SW480 (cell line): ENCODE data around the gene SYNPO.

Experiments used
- DNase-seq: peaks from one replicate; pipeline ENCODE4 v3.0.0-alpha.2; 2016; ENCODE audit warnings: low spot score

Gene SYNPO, protein sequence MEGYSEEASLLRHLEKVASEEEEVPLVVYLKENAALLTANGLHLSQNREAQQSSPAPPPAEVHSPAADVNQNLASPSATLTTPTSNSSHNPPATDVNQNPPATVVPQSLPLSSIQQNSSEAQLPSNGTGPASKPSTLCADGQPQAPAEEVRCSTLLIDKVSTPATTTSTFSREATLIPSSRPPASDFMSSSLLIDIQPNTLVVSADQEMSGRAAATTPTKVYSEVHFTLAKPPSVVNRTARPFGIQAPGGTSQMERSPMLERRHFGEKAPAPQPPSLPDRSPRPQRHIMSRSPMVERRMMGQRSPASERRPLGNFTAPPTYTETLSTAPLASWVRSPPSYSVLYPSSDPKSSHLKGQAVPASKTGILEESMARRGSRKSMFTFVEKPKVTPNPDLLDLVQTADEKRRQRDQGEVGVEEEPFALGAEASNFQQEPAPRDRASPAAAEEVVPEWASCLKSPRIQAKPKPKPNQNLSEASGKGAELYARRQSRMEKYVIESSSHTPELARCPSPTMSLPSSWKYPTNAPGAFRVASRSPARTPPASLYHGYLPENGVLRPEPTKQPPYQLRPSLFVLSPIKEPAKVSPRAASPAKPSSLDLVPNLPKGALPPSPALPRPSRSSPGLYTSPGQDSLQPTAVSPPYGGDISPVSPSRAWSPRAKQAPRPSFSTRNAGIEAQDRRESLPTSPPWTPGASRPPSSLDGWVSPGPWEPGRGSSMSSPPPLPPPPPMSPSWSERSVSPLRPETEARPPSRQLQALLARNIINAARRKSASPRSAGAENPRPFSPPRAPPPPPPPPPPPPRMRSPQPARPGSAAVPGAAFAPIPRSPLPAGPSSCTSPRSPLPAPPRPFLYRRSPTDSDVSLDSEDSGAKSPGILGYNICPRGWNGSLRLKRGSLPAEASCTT

DNA sequence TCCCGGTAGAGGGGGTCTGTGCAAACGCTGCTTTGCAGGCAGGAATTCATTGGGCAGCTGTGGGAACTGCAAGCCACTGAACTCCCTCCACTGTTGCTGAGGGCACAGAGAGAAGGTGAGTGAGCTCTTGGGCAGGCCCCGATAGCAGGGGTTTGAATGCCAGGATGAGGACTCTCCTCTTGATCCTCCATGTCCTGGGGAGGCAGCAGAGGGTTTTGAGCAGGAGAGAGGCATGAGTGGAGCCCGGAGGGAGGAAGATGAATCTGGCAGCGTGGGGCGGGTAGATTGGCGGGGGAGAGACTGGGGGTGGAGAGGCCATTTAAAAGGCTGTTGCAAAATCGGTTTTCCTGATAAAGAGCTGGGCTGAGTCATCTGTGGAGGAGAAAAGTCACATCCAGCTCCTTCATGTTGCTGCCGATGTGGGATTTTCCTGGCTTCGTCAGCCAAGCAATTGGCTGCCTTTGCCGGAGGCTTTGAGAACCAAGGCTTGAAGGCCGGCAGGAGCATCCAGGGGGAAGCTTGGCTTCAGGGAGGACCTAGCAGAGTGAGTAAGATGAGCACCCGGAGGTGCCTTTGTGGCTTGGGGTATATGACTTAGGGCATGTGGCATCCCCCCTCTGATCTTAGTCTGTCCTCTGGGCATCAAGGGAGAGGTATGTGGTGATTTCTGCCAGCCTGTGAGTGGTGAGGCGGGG is at the start of gene SYNPO:
Gene SYNPO (plus strand): TSS at position 350 of the 695 bp plus-strand sequence. CDS start 7,616 bp downstream, outside the sequence.
- DNase-seq: peak; percentile 61

DNA sequence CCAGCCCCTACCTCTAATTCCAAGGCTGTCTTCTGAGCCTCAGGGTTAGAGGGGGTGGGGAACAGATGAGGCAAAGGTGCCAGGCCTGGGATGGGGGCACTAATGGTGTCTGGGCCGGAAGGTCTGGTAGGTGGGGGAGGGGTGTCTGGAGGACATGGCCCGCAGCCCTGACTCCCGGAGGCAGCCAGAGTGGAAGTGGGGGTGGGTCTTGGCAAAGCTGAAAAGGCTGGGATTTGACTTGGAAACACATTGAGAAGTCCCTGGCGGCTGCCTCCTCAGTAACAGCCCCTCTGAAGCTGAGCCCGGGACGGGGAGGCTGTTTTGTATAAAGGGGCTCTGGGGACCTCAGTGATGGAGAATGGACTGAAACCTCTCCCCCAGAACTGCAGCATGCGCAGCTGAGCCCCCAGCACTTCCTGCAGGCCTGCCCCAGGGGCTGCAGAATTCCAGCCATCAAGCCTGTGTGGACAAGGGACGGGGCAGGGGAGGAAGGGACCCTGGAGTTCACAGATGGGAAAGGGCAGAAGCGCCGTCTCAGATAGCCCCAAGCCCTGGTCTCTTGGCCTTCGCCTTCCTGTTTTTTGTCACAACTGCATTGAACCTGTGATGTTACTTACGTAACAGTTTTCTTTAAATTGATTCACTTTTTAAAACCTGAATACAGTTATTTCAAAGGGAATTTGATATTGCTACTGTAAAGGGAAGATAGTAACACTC is 49.3 kb upstream of the SYNPO start:
- no peak for DNase-seq

DNA sequence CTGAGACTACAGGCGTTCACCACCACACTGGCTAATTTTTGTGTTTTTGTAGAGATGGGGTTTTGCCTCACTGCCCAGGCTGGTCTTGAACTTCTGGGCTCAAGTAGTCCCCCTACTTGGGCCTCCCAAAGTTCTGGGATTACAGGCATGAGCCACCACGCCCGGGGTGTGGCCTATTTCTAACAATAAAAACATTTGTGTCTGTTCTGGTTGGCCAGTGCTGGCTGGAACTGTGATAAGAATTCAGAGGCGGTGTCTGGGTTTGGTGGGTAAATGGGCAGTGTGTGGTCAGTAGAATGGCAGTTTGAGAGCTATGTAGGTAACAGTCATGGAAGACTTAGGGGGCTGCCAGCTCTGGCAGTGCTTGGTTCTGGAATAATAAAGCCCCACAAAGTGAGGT is 46.9 kb upstream of the SYNPO start:
- DNase-seq: peak; percentile 44

DNA sequence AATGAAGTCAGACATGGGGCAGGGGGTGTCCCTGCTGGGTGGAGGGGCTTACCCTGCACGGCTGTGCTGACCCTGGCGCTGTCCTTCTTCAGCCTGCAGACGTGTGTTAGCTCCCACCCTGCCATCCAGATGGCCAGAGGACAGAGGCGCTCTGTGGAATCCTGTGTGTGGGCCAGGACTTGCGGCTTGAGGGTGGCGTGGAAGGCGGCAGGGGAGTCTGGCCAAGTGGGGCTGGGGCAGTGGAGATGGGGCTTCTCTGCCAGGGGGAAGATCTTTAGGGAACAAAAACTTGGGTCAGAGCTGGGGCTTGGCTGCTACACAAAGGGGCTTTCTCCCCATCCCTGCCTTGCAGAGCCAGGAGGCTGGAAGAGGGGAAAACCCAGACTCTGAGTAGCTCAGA is 46.5 kb upstream of the SYNPO start:
- DNase-seq: no peak

DNA sequence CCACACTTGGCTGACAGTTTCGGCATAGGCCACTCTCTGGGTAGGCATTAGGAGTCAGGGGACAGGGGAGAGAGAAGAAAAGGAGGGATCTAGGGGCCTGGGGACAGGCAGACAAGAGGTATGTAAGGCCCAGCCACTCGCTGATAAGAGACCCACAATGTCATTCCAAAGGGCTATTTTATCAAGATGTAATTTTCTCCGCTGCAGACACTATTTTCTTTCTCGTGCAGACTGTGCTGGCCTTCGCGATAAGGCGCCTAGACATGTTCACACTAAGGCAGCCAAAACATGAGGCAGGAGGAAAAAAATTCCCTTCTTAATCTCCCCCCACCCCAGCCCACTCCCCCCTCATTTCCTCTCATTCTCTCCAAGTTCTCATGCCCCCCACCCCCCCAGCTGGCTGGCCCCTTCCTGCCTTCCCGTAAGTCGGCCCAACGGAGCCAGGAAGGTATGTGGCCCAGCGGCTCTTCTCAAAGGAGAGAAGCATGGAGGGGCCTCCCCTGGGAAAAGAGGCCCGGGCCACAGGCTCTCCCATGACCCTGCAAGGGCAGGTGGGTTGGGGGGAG is 44.9 kb upstream of the SYNPO start:
- DNase-seq: no peak

DNA sequence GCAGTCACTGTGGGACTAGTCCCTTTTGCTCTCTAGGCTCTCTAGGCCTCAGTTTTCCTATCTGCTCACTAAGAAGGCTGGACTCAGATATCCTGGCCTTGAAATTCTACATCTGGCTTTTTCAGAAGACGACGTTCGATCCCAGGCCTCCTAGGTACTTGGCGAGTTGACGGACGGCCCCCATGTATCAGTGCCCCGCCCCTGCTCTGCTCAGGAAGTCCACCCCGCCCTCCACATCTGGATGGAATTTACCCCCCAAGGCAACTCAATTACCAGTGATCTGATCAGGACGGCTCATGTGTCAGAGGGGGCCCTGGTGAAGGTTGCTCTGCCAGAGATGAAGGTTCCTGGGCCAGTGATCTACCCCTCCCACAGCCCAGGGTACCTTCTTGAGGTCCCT is 44.1 kb upstream of the SYNPO start:
- no peak for DNase-seq

DNA sequence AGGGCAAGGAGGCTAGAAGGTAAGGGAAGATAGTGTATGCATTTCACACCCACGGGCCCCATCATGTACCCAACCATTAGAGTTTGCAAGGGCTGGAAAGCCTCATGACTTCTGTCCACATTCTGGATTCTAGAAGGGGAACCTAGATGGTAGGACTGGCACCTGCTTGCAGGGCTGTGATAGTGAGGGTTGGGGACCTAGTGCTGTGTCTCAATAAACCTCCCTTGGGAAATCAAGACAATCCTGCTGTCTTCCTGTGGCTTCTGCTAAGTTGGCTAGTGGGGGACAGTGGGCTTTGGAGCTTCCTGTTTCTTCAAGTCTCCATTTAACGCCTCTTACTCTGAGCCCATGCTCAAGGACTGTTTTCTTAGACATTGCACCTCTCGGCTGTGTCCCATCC is 43.6 kb upstream of the SYNPO start:
- no peak for DNase-seq

DNA sequence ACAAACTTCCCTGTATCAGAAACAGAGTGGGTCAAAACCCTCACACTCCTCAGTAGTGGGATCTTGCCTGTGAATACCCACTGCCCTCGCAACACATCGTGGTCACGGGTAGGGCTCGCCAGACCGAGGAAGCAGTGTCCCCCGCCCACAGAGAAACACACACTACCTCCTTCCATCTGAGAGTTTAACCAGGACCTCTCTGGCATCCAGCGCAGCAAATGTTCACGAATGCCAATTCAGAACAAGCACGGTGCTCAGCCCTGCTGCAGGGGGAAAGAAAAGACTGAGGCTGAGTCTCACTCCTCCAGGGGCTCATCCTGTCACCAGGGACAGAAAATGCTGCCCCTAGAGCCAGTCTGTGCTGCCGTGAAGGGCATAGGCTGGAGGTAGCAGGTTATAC is 42.5 kb upstream of the SYNPO start:
- no peak for DNase-seq

DNA sequence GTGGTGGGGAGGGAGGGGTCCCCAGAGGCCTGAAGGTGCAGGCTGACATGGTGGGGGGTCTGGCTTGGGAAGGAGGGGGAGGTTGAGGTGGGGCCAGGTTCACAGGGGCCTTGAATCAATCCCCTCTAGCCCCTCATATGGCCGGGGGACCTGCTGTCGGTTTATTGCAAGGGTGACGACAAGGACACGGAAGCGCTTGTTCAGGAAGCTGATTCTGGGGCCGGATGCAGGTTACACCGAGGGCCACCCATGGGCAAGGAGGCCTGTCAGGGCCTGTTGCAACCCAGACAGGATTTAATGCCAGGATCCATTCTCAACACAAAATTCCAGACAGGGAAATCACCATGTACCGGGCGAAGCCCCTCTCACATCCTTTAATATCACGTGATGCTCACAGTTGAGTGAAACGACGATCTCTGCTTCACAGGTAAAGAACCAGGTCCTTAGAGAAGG is 41.6 kb upstream of the SYNPO start:
- DNase-seq: no peak

DNA sequence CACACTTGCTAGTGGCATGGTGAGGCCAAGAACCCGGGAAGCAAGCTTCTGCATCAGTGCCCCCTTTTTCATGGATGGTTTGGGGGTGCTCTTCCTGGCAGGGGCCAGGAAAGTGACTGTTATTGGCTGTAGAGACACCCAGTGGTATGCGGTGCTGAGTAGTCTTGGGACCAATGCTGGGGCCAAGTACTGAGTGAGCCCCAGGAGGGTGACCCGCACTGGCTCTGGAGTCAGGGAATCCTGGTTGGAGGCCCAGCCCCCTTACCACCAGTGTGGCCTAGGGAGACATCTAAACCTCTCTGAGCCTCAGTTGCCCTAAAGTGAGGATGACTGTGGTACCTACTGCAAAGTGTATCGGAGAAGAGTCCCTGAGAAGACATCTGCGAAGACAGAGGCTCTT is 41.2 kb upstream of the SYNPO start:
- DNase-seq: no peak

DNA sequence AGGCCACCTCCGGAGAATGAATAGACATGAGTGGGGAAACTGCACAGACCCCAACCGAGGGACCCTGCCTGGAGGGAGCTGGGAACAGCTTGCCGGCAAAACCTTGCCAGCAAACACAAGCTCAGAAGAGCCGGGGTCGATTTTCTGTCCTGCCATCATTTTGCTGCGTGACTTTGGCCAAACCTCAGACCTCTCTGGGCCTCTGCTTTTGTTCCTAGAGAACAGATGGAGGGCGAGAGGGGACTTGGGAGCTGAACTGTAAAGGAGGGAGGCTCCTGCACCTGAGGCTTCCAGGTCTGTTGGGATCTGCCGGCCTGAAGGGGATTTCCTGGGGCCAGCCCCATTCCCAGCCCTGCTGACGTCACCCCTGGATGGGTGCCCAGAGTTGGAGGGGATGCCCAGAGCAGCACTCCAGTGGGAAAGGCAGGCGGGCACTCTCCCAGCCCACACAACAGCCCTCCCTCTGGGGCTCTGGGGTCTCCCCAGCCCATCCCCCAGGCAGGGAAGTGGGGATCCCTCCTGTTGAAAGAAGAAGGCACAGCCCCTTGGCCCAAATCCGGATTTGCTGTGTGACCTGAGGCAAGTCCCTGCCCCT is 40.4 kb upstream of the SYNPO start:
- DNase-seq: no peak

DNA sequence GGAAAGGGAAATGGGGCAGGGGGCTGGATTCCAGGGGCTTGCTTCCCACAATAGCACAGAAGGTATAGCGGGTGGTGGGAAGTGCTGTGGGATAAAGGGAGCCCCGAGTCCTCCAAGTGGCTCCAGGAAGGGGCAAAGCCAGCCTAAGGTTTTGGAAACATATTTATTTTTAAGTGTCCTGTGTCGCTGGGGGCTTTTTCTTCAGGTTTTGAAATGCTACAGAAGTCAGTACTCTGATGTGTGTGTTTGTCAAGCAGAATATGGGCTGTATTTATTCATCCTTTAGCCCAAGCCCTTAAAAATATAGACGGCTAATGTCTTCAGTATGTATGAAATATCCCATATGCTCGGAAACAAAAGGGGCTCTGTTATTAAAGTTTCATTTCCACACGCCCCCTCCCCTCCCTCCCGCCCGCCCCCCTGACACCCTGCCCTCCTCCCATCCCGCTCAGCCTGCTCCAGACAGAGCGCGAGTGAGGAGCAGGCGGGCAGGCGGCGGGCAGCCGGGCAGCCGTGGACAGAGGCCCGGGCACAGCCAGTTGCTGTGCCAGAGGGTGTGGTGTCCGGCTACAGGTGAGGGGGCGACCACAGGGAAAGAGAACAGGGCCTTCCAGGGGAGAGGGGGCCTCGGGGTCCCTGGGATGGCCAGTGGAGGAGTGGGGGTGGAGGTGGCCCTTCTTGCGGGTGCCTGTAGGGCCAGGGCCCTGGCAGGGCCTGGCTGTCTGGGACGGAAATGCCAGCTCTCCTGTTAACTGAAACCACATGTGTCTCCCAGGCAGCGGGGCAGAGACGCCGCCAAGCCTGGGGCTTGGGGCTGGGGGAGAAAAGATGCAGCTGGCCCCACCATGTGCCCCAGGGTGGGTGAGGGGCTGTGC is 39.6 kb upstream of the SYNPO start:
- DNase-seq: no peak

DNA sequence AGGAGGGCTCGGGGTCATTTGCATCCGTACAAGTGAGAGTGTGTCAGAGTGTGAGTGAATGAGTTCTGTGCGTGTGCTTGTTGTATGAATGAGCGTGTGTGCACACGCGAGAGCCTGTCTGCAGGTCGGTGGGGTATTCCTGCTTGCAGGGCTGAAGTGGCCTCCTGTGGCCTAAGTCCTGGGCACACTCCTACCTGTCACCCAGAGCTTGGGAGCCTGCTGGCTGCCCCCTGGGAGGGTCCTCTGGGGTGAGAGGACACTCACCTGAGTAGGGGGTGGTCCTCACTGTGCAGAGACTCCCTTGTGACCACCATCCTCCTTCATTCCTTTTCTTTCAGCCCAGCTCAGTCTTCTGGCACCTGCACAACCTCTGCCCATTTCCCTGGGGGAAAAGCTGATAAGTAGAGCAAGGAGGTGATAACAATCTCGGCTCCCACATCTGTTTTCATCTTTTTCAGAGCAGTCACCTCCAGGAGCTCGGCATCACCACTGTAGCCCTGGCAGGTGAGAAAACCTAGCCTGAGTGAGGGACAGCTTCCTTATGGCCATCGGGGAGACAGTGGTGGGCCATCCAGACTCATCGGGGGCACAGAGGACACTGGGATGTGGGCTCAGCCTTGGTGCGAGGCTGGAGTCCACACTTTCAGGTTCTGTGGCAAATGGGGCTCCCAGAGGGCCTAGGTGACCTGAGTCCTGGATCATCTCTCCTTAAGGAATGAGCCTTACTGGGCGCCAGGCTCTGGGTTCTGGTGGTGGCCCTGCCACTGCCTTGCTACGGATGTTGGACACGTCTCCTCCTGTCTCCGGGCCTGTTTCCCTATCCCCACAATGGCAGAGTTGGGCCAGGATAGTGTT is 38.7 kb upstream of the SYNPO start:
- DNase-seq: no peak

DNA sequence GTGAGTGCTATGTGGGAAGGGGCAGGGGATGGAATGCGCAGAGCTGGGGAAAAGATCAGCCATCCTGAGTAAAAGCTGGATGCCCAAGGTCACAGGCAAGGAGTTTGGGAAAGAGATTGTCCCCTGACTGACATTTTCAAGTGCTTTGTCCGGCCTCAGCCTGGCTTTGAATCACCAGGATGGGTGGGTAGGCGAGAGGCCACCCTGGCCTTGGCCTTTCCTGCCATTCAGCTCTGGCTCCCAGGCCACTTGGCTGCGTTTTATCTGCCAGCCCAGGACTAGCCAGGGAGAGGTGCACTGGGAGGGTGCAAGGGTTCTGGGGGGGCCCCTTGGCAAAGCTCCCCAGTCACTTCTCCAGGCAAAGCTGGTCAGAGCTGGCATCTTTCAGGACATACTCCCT is 37.4 kb upstream of the SYNPO start:
- DNase-seq: no peak

DNA sequence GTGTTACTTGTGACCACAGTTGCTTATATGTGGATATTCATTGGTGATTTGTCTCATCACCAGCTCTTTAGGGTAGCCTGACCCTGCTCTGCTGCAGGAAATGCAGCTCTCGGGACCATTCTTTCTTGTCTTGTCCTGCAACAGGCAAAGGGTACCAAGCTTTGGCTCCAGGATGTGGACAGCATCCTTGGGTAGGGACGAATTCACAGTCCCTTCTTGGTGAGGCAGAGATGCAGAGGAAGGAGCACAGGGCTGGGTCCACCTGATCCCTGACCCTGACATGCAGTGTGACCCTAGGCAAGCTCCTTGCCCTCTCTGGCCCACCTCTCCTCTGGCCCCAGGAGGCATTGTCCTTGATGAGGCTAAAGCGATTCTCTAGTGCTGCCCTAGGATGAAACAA is 37.0 kb upstream of the SYNPO start:
- DNase-seq: no peak

DNA sequence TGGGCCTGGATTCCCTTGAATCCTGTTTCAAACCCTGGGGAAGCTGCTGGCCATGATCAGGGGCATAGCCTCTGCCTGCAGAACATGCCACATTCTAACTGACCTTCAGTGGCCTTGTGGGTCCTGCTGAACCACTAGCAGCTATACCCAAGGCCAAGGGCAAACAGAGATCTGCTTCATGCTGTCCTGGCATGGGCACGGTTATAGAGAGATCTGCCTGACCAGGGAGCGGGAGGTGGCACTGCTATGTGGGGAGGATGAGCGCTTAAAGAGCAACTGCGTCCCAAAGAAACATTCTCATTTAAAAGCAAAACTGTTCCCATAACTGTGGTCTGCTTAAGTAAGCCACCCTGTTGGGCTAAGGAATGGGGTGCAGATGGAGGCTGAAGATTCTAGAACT is 36.5 kb upstream of the SYNPO start:
- DNase-seq: no peak

DNA sequence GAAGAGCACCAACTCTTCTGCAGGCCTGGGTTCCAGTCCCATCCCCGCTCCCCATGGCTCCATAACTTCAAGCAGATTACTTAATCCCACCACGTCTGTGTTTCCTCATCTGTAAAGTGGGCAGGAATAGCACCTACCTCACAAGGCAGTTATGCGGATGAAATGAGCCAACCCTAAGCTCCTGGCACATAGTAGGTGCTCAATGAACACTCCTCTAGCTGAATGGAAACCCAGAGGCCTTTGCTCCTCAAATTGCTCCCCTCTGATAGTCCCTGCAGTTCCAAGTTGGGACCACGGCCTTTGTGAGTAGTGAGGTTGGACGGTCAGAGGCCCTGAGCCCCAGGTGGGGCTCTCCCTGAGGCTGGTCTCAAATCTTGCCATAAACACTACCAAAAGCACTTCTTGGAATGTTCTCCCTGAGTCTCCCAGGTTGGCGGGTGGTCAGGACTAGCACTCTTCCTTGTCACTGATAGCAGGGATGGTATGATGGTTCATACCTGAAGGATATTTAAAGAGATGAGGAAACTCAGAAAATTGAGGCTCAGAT is 35.5 kb upstream of the SYNPO start:
- DNase-seq: no peak

DNA sequence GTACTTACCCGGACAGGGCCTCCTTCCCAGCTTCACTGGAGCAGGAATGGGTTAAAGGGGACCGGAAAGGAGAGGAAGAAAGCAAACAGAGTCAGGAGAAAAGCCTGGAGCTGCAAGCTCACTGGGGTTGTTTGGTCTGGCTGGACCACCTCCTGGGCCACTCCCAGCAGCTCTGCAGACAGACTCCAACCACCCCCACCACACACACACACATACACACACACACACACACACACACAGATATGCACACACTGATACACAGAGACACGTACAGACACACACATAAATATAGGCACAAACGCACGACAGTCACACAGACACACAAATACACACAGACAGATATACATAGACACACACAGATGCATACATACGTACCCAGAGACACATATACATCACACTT is 34.9 kb upstream of the SYNPO start:
- no peak for DNase-seq

DNA sequence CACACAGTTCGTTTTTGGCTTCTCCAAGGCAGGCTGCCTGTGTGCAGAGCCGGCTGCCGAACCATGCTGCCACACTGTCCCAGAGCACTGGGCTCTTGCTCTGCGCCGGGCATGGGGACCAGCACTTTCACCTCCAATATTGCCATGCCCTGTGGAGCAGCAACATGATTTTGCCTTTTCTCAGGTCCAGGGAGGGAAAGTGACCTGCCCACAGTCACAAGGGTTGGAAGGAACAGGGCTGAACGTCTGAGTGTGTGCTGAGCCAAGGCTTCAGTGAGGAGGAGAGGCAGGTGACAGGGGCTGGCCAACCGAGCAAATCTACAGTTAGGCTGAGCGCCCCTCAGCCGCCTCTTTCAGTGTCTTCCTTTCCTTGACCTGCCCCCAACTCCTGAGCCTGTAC is 34.0 kb upstream of the SYNPO start:
- DNase-seq: no peak
